ENCODE results near the gene MYO18A. TPM values are rescaled to one million over a fixed set of nuclear protein-coding genes. Genes with fewer than 3 reads are reported as not detected.

The MYO18A gene
- total RNA-seq, 4 donors from 2014 or later = 33.2 to 104 (median 59.3) TPM

GRCh38 chr17:29125651-29126050 lies 54.5 kb downstream of the MYO18A start:
- intact Hi-C loops (cut with DNase I; ENCODE audit: low total_unique reads) = no loop called here
- TF ChIP-seq CTCF (IDR thresholded peaks at IDR 0.05) = no peak
- H3K4me1 ChIP-seq = no peaks in the 10 kb centered on the region

GRCh38 chr17:29124925-29125273 lies 55.3 kb downstream of the MYO18A start:
- Histone ChIP-seq H3K27ac (no peak overlapping the region), H3K27me3 (no peaks in the 10 kb centered on the region), H3K4me1 (no peaks in the 10 kb centered on the region), H3K36me3 (no peaks in the 10 kb centered on the region), H3K9me3 (no peaks in the 10 kb centered on the region), H3K4me3 (no peak overlapping the region)
- TF ChIP-seq CTCF (IDR thresholded peaks at IDR 0.05) = no peak
- no peak for TF ChIP-seq POLR2A (IDR thresholded peaks at IDR 0.05)
- no peak for DNase-seq
- intact Hi-C loops (cut with DNase I; ENCODE audit: low total_unique reads) = no loop called here

More at GRCh38 chr17:29125651-29126050, 54.5 kb downstream of the MYO18A start:
- no peak for DNase-seq
- H3K4me3 ChIP-seq = no peak overlapping the region
- H3K36me3 ChIP-seq = no peaks in the 10 kb centered on the region
- no peaks in the 10 kb centered on the region for H3K27me3 ChIP-seq
- H3K9me3 ChIP-seq = no peaks in the 10 kb centered on the region
- H3K27ac ChIP-seq = no peak overlapping the region

- no peaks in the 10 kb centered on the region for H3K9me3 ChIP-seq
- no peaks in the 10 kb centered on the region for H3K4me1 ChIP-seq
- no peak overlapping the region for H3K4me3 ChIP-seq
- no peaks in the 10 kb centered on the region for H3K27me3 ChIP-seq
- DNase-seq = peak; percentile 42 to 49
- intact Hi-C loops (cut with DNase I; ENCODE audit: low total_unique reads) = no loop called here
- H3K27ac ChIP-seq = no peak overlapping the region
- peak; percentile 60 to 80 (median 66) for TF ChIP-seq CTCF (IDR thresholded peaks at IDR 0.05)
- TF ChIP-seq POLR2A (IDR thresholded peaks at IDR 0.05) = no peak
- H3K36me3 ChIP-seq = no peaks in the 10 kb centered on the region
Observed at GRCh38 chr17:29124135-29124924, 55.9 kb downstream of the MYO18A start.

- TF ChIP-seq CTCF (IDR thresholded peaks at IDR 0.05) = no peak
- TF ChIP-seq POLR2A (IDR thresholded peaks at IDR 0.05) = no peak
- Histone ChIP-seq H3K9me3 (no peaks in the 10 kb centered on the region), H3K27me3 (no peaks in the 10 kb centered on the region), H3K27ac (no peak overlapping the region), H3K4me3 (no peak overlapping the region), H3K4me1 (no peaks in the 10 kb centered on the region), H3K36me3 (no peaks in the 10 kb centered on the region)
- intact Hi-C loops (cut with DNase I; ENCODE audit: low total_unique reads) = no loop called here
- no peak for DNase-seq
Observed at GRCh38 chr17:29123111-29123510, 57.1 kb downstream of the MYO18A start.

- intact Hi-C loops (cut with DNase I; ENCODE audit: low total_unique reads) = no loop called here
- H3K36me3 ChIP-seq = no peaks in the 10 kb centered on the region
Observed at GRCh38 chr17:29121442-29121841, 58.8 kb downstream of the MYO18A start.

More at GRCh38 chr17:29121442-29121841, 58.8 kb downstream of the MYO18A start:
- no peak for DNase-seq
- Histone ChIP-seq H3K27ac (no peak overlapping the region), H3K27me3 (no peaks in the 10 kb centered on the region), H3K4me1 (no peaks in the 10 kb centered on the region), H3K9me3 (no peaks in the 10 kb centered on the region), H3K4me3 (no peak overlapping the region)
- no peak for TF ChIP-seq POLR2A (IDR thresholded peaks at IDR 0.05)
- TF ChIP-seq CTCF (IDR thresholded peaks at IDR 0.05) = no peak

Measured in uterus (tissue), 4 donors.